HepG2 (cell line): Measurements from ENCODE around the gene ZNFX1. TPM values are rescaled to one million over a fixed set of nuclear protein-coding genes. Genes with fewer than 3 reads are reported as not detected.
A peak's percentile ranks its signal among the peaks of the same experiment; 100 is the strongest.

Experiments
- AGO1 ChIP-seq: fragments of 200-400 bp; formaldehyde crosslinking; IDR thresholded peaks from 2 replicates; pipeline ENCODE4 v1.6.1; 2017; ENCODE audit warnings: mild to moderate bottlenecking, low read depth, low read length, moderate library complexity; ENCODE audit not compliant: poor library complexity, severe bottlenecking
- FOSL2 ChIP-seq: sonication (generic); formaldehyde crosslinking; IDR thresholded peaks from 2 replicates; pipeline ENCODE4 v1.4.0; 2020; ENCODE audit warnings: missing genetic modification reagents
- FOXO1 ChIP-seq: sonication (generic); formaldehyde crosslinking; IDR thresholded peaks from 2 replicates; pipeline ENCODE4 v1.4.0; 2020; ENCODE audit warnings: missing genetic modification reagents
- HNF4G ChIP-seq, 2 experiments: sonication (generic) in 1 of 2; formaldehyde crosslinking in 1 of 2; IDR thresholded peaks; 2 replicates each; pipeline versions ENCODE4 v1.4.0 to v1.6.1; 2011 to 2020; ENCODE audit warnings: borderline replicate concordance in 2 of 2, low read depth in 2 of 2, mild to moderate bottlenecking in 2 of 2, low read length in 1 of 2, missing genetic modification reagents in 1 of 2, moderate library complexity in 1 of 2
- KDM5B ChIP-seq: sonication (generic); formaldehyde crosslinking; IDR thresholded peaks from 2 replicates; pipeline ENCODE4 v1.4.0; 2020; ENCODE audit warnings: missing genetic modification reagents, mild to moderate bottlenecking, borderline replicate concordance
- KLF11 ChIP-seq: IDR thresholded peaks from 2 replicates; pipeline ENCODE4 v1.6.1; 2016; ENCODE audit warnings: missing compliant biosample characterization
- KLF15 ChIP-seq: sonication (generic); formaldehyde crosslinking; IDR thresholded peaks from 2 replicates; pipeline ENCODE4 v1.8.1; 2023; ENCODE audit warnings: borderline replicate concordance, mild to moderate bottlenecking, inconsistent platforms, missing genetic modification reagents, mixed read lengths
- MAFF ChIP-seq: IDR thresholded peaks from 2 replicates; pipeline ENCODE4 v1.6.1; 2011; ENCODE audit warnings: low read depth, low read length, improper control_type of control experiment
- MTA3 ChIP-seq: sonication (generic); formaldehyde crosslinking; IDR thresholded peaks from 2 replicates; pipeline ENCODE4 v1.4.0; 2020; ENCODE audit warnings: missing genetic modification reagents
- NFKB2 ChIP-seq: sonication (generic); formaldehyde crosslinking; IDR thresholded peaks from 2 replicates; pipeline ENCODE4 v1.4.0; 2020; ENCODE audit warnings: missing genetic modification reagents, borderline replicate concordance
- NKX3-1 ChIP-seq: sonication (generic); formaldehyde crosslinking; IDR thresholded peaks from 2 replicates; pipeline ENCODE4 v1.5.0; 2020; ENCODE audit warnings: missing genetic modification reagents
- NPAS2 ChIP-seq: sonication (generic); formaldehyde crosslinking; IDR thresholded peaks from 2 replicates; pipeline ENCODE4 v1.8.0; 2022; ENCODE audit warnings: mild to moderate bottlenecking, missing genetic modification reagents, borderline replicate concordance
- SP5 ChIP-seq: IDR thresholded peaks from 2 replicates; pipeline ENCODE4 v1.6.1; 2016; ENCODE audit warnings: low read depth, borderline replicate concordance
- TCF12 ChIP-seq, 2 experiments: fragments of 450-650 bp in 1 of 2; sonication (generic) in 1 of 2; formaldehyde crosslinking in 1 of 2; IDR thresholded peaks; 2 replicates each; pipeline versions ENCODE4 v1.6.1 to v1.8.0; 2017 to 2022; ENCODE audit warnings: antibody characterized with exemption in 1 of 2, mild to moderate bottlenecking in 1 of 2, missing genetic modification reagents in 1 of 2, moderate library complexity in 1 of 2
- THAP11 ChIP-seq: IDR thresholded peaks from 2 replicates; pipeline ENCODE4 v1.6.1; 2016; ENCODE audit warnings: missing biosample characterization, missing genetic modification reagents
- ZNF292 ChIP-seq: sonication (generic); formaldehyde crosslinking; IDR thresholded peaks from 2 replicates; pipeline ENCODE4 v1.8.1; 2022; ENCODE audit warnings: mild to moderate bottlenecking, low read depth, missing genetic modification reagents, borderline replicate concordance
- ZNF326 ChIP-seq: sonication (generic); formaldehyde crosslinking; IDR thresholded peaks from 2 replicates; pipeline ENCODE4 v1.4.0; 2020; ENCODE audit warnings: missing genetic modification reagents, borderline replicate concordance
- ZNF547 ChIP-seq: sonication (generic); formaldehyde crosslinking; IDR thresholded peaks from 2 replicates; pipeline ENCODE4 v1.5.1; 2020; ENCODE audit warnings: mild to moderate bottlenecking, missing genetic modification reagents
- ZNF572 ChIP-seq: sonication (generic); formaldehyde crosslinking; IDR thresholded peaks from 2 replicates; pipeline ENCODE4 v1.5.1; 2020; ENCODE audit warnings: mild to moderate bottlenecking, missing genetic modification reagents
- ZNF703 ChIP-seq: sonication (generic); formaldehyde crosslinking; IDR thresholded peaks from 2 replicates; pipeline ENCODE4 v1.5.1; 2020; ENCODE audit warnings: missing genetic modification reagents, mild to moderate bottlenecking, moderate library complexity, borderline replicate concordance
- ZNF83 ChIP-seq: sonication (generic); formaldehyde crosslinking; IDR thresholded peaks from 2 replicates; pipeline ENCODE4 v1.4.0; 2020; ENCODE audit warnings: missing genetic modification reagents, mild to moderate bottlenecking, borderline replicate concordance
- polyA plus RNA-seq, 8 experiments: library from polyadenylated mRNA; depleted of rRNA in 3 of 8; stranded (reverse) in 7 of 8; unstranded in 1 of 8; fragments of >200 nt; fragmentation: Illumina TruSeq in 4 of 8; extraction: Trizol in 4 of 8; gene quantifications; 2 replicates each; pipeline versions ENCODE4 v1.2.1 to v1.2.3, GENCODE V29; 2011 to 2016; ENCODE audit warnings: low read depth in 4 of 8, missing spikeins in 1 of 8, mixed read lengths in 1 of 8; ENCODE audit not compliant: insufficient read depth in 1 of 8
- total RNA-seq, 5 experiments: library from RNA; depleted of rRNA; stranded (reverse); fragments of >200 nt; fragmentation: Illumina TruSeq; extraction: Trizol; gene quantifications; 2 replicates each; pipeline ENCODE4 v1.2.3, GENCODE V29; 2016; ENCODE audit warnings: low read depth in 1 of 5
- TF ChIP-seq, protein P1 (sequence below): sonication (generic); formaldehyde crosslinking; IDR thresholded peaks from 2 replicates; pipeline ENCODE4 v1.5.0; 2020; ENCODE audit warnings: mild to moderate bottlenecking, missing genetic modification reagents
- TF ChIP-seq, protein P2 (sequence below): IDR thresholded peaks from 2 replicates; pipeline ENCODE4 v1.6.1; 2016; ENCODE audit warnings: mild to moderate bottlenecking
- TF ChIP-seq, protein P3 (sequence below): sonication (generic); formaldehyde crosslinking; IDR thresholded peaks from 2 replicates; pipeline ENCODE4 v1.5.0; 2020; ENCODE audit warnings: missing genetic modification reagents
- TF ChIP-seq, protein P4 (sequence below): sonication (generic); formaldehyde crosslinking; IDR thresholded peaks from 2 replicates; pipeline ENCODE4 v1.8.0; 2022; ENCODE audit warnings: missing genetic modification reagents, low read depth, mild to moderate bottlenecking, borderline replicate concordance

The ZNFX1 gene
- total and polyA plus RNA-seq, 2 of the 13 experiments (the other 11 are each of a cell fraction or from before 2014, with no cell fraction given) = 2.9 to 11.1 TPM

GRCh38 chr20:49216991-49217578, 60.8 kb downstream of the ZNFX1 start (continued):
- TF ChIP-seq, protein P1, sequence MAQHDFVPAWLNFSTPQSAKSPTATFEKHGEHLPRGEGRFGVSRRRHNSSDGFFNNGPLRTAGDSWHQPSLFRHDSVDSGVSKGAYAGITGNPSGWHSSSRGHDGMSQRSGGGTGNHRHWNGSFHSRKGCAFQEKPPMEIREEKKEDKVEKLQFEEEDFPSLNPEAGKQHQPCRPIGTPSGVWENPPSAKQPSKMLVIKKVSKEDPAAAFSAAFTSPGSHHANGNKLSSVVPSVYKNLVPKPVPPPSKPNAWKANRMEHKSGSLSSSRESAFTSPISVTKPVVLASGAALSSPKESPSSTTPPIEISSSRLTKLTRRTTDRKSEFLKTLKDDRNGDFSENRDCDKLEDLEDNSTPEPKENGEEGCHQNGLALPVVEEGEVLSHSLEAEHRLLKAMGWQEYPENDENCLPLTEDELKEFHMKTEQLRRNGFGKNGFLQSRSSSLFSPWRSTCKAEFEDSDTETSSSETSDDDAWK (CRISPR knock-in tag) = no peak
- TF ChIP-seq MTA3 (CRISPR knock-in tag) = no peak
- peak; percentile 59 for TF ChIP-seq FOSL2 (CRISPR knock-in tag)
- no peak for TF ChIP-seq KDM5B (CRISPR knock-in tag)
- peak; percentile 28; the same call in 1 of the 2 replicates for TF ChIP-seq SP5 (CRISPR knock-in tag)
- TF ChIP-seq FOXO1 (CRISPR knock-in tag) = no peak
- TF ChIP-seq HNF4G (IDR thresholded peaks at IDR 0.05; ENCODE audit: borderline replicate concordance, low read depth, low read length) = 0 out of 2 replicates have a peak, but pooled peaks have one; percentile 6
- TF ChIP-seq HNF4G (CRISPR knock-in tag; IDR thresholded peaks at IDR 0.05; ENCODE audit: borderline replicate concordance, low read depth) = no peak
- TF ChIP-seq TCF12 (IDR thresholded peaks at IDR 0.05) = no peak
- no peak for TF ChIP-seq TCF12 (CRISPR knock-in tag; IDR thresholded peaks at IDR 0.05)
- peak; percentile 38; the same call in 1 of the 2 replicates for TF ChIP-seq ZNF83 (CRISPR knock-in tag)
- TF ChIP-seq KLF11 (CRISPR knock-in tag) = 0 out of 2 replicates have a peak, but pooled peaks have one; percentile 83
- TF ChIP-seq THAP11 (CRISPR knock-in tag) = peak; percentile 82
- TF ChIP-seq, protein P2, sequence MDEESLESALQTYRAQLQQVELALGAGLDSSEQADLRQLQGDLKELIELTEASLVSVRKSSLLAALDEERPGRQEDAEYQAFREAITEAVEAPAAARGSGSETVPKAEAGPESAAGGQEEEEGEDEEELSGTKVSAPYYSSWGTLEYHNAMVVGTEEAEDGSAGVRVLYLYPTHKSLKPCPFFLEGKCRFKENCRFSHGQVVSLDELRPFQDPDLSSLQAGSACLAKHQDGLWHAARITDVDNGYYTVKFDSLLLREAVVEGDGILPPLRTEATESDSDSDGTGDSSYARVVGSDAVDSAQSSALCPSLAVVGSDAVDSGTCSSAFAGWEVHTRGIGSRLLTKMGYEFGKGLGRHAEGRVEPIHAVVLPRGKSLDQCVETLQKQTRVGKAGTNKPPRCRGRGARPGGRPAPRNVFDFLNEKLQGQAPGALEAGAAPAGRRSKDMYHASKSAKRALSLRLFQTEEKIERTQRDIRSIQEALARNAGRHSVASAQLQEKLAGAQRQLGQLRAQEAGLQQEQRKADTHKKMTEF = peak; percentile 70; the same call in 1 of the 2 replicates
- no peak for TF ChIP-seq ZNF326 (CRISPR knock-in tag)
- TF ChIP-seq KLF15 (CRISPR knock-in tag) = no peak
- no peak for TF ChIP-seq NKX3-1 (CRISPR knock-in tag)
- TF ChIP-seq ZNF703 (CRISPR knock-in tag) = no peak
- TF ChIP-seq, protein P3, sequence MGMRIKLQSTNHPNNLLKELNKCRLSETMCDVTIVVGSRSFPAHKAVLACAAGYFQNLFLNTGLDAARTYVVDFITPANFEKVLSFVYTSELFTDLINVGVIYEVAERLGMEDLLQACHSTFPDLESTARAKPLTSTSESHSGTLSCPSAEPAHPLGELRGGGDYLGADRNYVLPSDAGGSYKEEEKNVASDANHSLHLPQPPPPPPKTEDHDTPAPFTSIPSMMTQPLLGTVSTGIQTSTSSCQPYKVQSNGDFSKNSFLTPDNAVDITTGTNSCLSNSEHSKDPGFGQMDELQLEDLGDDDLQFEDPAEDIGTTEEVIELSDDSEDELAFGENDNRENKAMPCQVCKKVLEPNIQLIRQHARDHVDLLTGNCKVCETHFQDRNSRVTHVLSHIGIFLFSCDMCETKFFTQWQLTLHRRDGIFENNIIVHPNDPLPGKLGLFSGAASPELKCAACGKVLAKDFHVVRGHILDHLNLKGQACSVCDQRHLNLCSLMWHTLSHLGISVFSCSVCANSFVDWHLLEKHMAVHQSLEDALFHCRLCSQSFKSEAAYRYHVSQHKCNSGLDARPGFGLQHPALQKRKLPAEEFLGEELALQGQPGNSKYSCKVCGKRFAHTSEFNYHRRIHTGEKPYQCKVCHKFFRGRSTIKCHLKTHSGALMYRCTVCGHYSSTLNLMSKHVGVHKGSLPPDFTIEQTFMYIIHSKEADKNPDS (CRISPR knock-in tag) = no peak
- no peak for TF ChIP-seq ZNF292
- no peak for TF ChIP-seq ZNF547 (CRISPR knock-in tag)
- TF ChIP-seq NPAS2 (CRISPR knock-in tag) = no peak
- TF ChIP-seq MAFF = no peak
- TF ChIP-seq ZNF572 = no peak
- no peak for TF ChIP-seq AGO1
- TF ChIP-seq, protein P4, sequence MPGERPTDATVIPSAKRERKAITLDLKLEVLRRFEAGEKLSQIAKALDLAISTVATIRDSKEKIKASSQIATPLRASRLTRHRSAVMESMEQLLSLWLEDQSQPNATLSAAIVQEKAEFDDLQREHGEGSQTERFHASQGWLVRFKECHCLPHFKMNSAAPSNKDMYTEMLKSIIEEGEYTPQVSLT (CRISPR knock-in tag) = no peak
- TF ChIP-seq NFKB2 = no peak
